GM21786 (cell line): ENCODE results near the gene AVL9.
A peak's percentile ranks its signal among the peaks of the same experiment; 100 is the strongest.
"Not testable (repeated sequence)": the region's sequence is repeated elsewhere in the genome, so short reads cannot be mapped to it uniquely, and the experiment has no call there.

ENCODE experiments used
- ATAC-seq: cut with Tn5 transposase; IDR thresholded peaks from one replicate; pipeline ENCODE4 v1.9.1; 2021; ENCODE audit not compliant: unreplicated experiment

AVL9 gene

GRCh38 chr7:32494946-32495297, 367 bp upstream of the AVL9 start:
- ATAC-seq = no peak

GRCh38 chr7:32496052-32496813, 944 bp downstream of the AVL9 start:
- no peak for ATAC-seq

- not testable (repeated sequence) for ATAC-seq
Observed at GRCh38 chr7:32499755-32500154, 4.5 kb downstream of the AVL9 start.

- not testable (repeated sequence) for ATAC-seq
Observed at GRCh38 chr7:32500216-32500615, 4.9 kb downstream of the AVL9 start.

- ATAC-seq = peak; percentile 72
Observed at GRCh38 chr7:32500922-32501341, 5.6 kb downstream of the AVL9 start.

GRCh38 chr7:32501522-32501921, 6.2 kb downstream of the AVL9 start:
- ATAC-seq = no peak

GRCh38 chr7:32502728-32503127, 7.4 kb downstream of the AVL9 start:
- ATAC-seq = no peak

- ATAC-seq = peak; percentile 72
Observed at GRCh38 chr7:32506266-32507054, 11.2 kb downstream of the AVL9 start.

- no peak for ATAC-seq
Observed at GRCh38 chr7:32507414-32507813, 12.1 kb downstream of the AVL9 start.

- ATAC-seq = no peak
Observed at GRCh38 chr7:32511791-32512190, 16.5 kb downstream of the AVL9 start.

GRCh38 chr7:32513210-32513609, 17.9 kb downstream of the AVL9 start:
- ATAC-seq = no peak

- ATAC-seq = peak; percentile 86
Observed at GRCh38 chr7:32515890-32516550, 20.7 kb downstream of the AVL9 start.

GRCh38 chr7:32516551-32517100, 21.3 kb downstream of the AVL9 start:
- ATAC-seq = no peak

GRCh38 chr7:32518534-32519140, 23.3 kb downstream of the AVL9 start:
- no peak for ATAC-seq

- no peak for ATAC-seq
Observed at GRCh38 chr7:32519763-32520162, 24.5 kb downstream of the AVL9 start.

- ATAC-seq = no peak
Observed at GRCh38 chr7:32522746-32523530, 27.6 kb downstream of the AVL9 start.

- no peak for ATAC-seq
Observed at GRCh38 chr7:32524631-32525030, 29.3 kb downstream of the AVL9 start.

- no peak for ATAC-seq
Observed at GRCh38 chr7:32525839-32526238, 30.6 kb downstream of the AVL9 start.

GRCh38 chr7:32531402-32531801, 36.1 kb downstream of the AVL9 start:
- ATAC-seq = no peak

- no peak for ATAC-seq
Observed at GRCh38 chr7:32532086-32532485, 36.8 kb downstream of the AVL9 start.
